OCI-LY1 (cell line): ENCODE measurements around the gene FAF1.

ENCODE experiments used
- H2AFZ ChIP-seq: fragments of 200-600 bp; sonication (generic), shearing (Covaris generic); 2 replicates; pipeline ENCODE4 v1.6.0; 2014; ENCODE audit warnings: antibody characterized with exemption, mild to moderate bottlenecking, low read length
- H3F3A ChIP-seq: fragments of 200-600 bp; sonication (generic), shearing (Covaris generic); 2 replicates; pipeline ENCODE4 v1.6.0; 2014; ENCODE audit warnings: mild to moderate bottlenecking, antibody characterized with exemption, low read length, moderate library complexity; ENCODE audit not compliant: insufficient read depth
- H3K27ac ChIP-seq: fragments of 200-600 bp; sonication (generic); 2 replicates; pipeline ENCODE4 v1.5.1; 2014; ENCODE audit warnings: low read length, mixed run types, mild to moderate bottlenecking, low read depth; ENCODE audit not compliant: poor library complexity, severe bottlenecking
- H3K27me3 ChIP-seq: fragments of 200-600 bp; sonication (generic); 2 replicates; pipeline ENCODE4 v1.6.0; 2014; ENCODE audit warnings: antibody characterized with exemption, mild to moderate bottlenecking, low read length, moderate library complexity; ENCODE audit not compliant: insufficient read depth
- H3K36me3 ChIP-seq: fragments of 200-600 bp; sonication (generic); 2 replicates; pipeline ENCODE4 v1.6.1; 2014; ENCODE audit warnings: mild to moderate bottlenecking, antibody characterized with exemption, low read length, moderate library complexity, mixed read lengths; ENCODE audit not compliant: insufficient read depth
- H3K4me1 ChIP-seq: fragments of 200-600 bp; sonication (generic); 2 replicates; pipeline ENCODE4 v1.5.1; 2014; ENCODE audit warnings: mild to moderate bottlenecking, low read length, moderate library complexity; ENCODE audit not compliant: insufficient read depth, severe bottlenecking
- H3K4me2 ChIP-seq: fragments of 200-600 bp; sonication (generic), shearing (Covaris generic); 2 replicates; pipeline ENCODE4 v1.6.1; 2014; ENCODE audit warnings: low read length
- H3K4me3 ChIP-seq: fragments of 200-600 bp; sonication (generic); 2 replicates; pipeline ENCODE4 v1.5.1; 2014; ENCODE audit warnings: low read length, low read depth, mild to moderate bottlenecking, mixed read lengths; ENCODE audit not compliant: poor library complexity, severe bottlenecking
- H3K79me2 ChIP-seq: fragments of 200-600 bp; shearing (Covaris generic); 2 replicates; pipeline ENCODE4 v1.6.1; 2016; ENCODE audit warnings: mixed run types, low read length, mixed read lengths; ENCODE audit not compliant: insufficient read depth
- H3K9ac ChIP-seq: fragments of 200-600 bp; sonication (generic), shearing (Covaris generic); 2 replicates; pipeline ENCODE4 v1.6.1; 2014; ENCODE audit warnings: mild to moderate bottlenecking, low read length, mixed read lengths
- H3K9me2 ChIP-seq: fragments of 200-600 bp; sonication (generic), shearing (Covaris generic); 2 replicates; pipeline ENCODE4 v1.6.1; 2014; ENCODE audit warnings: low read depth, mild to moderate bottlenecking, low read length, mixed read lengths
- H3K9me3 ChIP-seq: fragments of 200-600 bp; shearing (Covaris generic); 2 replicates; pipeline ENCODE4 v1.6.1; 2014; ENCODE audit warnings: low read length, mixed read lengths
- H4K20me1 ChIP-seq: fragments of 200-600 bp; sonication (generic), shearing (Covaris generic); 2 replicates; pipeline ENCODE4 v1.6.0; 2016; ENCODE audit warnings: mild to moderate bottlenecking, low read length; ENCODE audit not compliant: insufficient read depth
- EZH2 ChIP-seq: fragments of 200-600 bp; sonication (generic), shearing (Covaris generic); IDR thresholded peaks from 2 replicates; pipeline ENCODE4 v1.8.0; 2017; ENCODE audit warnings: borderline replicate concordance, mixed run types, mild to moderate bottlenecking, antibody characterized with exemption, low read length, moderate library complexity, mixed read lengths
- TF ChIP-seq, protein P1 (sequence below): fragments of 200-600 bp; sonication (generic), shearing (Covaris generic); IDR thresholded peaks from 2 replicates; pipeline ENCODE4 v1.5.1; 2017; ENCODE audit warnings: mild to moderate bottlenecking, antibody characterized with exemption, low read length, moderate library complexity, mixed read lengths

FAF1 gene

DNA sequence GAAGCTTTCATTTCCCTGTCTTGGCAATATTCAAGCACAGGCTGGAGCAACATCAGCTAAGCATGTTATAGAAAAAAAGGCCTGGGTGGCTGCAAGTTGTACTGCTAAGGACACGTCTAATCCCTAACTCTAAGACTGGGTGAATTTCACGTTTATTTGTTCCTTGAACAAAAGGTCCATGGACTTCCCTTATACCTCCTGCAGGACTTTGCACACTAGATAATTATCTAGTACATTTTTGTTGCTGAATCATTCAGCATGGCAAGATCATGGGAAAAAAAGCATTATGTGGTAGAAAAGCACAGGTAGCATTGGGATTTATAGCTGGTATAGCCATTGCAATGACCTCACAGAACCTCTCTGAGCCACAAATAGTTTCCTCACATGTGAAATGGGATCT lies 406.1 kb downstream of the FAF1 start:
- Histone ChIP-seq H3K27ac (no peak overlapping the region), H3F3A (no peaks in the 10 kb centered on the region), H3K27me3 (no peaks in the 10 kb centered on the region), H3K79me2 (no peaks in the 10 kb centered on the region), H3K4me1 (no peaks in the 10 kb centered on the region), H3K36me3 (no peaks in the 10 kb centered on the region), H3K4me3 (no peak overlapping the region), H3K4me2 (no peak overlapping the region), H4K20me1 (no peaks in the 10 kb centered on the region), H2AFZ (no peak overlapping the region), H3K9me3 (no peaks in the 10 kb centered on the region), H3K9ac (no peak overlapping the region), H3K9me2 (no peaks in the 10 kb centered on the region)
- no peak for TF ChIP-seq EZH2
- TF ChIP-seq, protein P1, sequence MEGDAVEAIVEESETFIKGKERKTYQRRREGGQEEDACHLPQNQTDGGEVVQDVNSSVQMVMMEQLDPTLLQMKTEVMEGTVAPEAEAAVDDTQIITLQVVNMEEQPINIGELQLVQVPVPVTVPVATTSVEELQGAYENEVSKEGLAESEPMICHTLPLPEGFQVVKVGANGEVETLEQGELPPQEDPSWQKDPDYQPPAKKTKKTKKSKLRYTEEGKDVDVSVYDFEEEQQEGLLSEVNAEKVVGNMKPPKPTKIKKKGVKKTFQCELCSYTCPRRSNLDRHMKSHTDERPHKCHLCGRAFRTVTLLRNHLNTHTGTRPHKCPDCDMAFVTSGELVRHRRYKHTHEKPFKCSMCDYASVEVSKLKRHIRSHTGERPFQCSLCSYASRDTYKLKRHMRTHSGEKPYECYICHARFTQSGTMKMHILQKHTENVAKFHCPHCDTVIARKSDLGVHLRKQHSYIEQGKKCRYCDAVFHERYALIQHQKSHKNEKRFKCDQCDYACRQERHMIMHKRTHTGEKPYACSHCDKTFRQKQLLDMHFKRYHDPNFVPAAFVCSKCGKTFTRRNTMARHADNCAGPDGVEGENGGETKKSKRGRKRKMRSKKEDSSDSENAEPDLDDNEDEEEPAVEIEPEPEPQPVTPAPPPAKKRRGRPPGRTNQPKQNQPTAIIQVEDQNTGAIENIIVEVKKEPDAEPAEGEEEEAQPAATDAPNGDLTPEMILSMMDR: no peak

DNA sequence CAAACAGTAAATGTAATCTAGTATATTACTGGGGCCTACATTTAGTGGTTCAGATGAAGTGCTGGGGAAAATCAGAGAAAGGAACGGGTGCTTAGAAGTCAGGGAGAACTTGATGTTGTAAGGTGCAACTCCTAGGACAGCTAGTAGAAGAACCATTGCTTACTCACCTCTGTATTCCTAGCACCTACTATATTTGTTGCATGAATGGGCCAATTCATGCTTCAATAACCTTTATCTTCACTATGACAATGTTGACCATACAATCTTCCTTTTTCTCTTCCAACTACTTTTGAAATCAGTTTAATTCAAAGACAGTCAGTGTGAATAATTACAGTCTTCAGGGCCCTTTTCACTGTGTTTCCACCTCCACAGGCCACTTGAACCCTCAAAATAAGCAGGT lies 411.8 kb downstream of the FAF1 start:
- no peaks in the 10 kb centered on the region for H3K79me2 ChIP-seq
- H3K9me3 ChIP-seq: no peaks in the 10 kb centered on the region
- no peak overlapping the region for H2AFZ ChIP-seq
- H3K9ac ChIP-seq: no peak overlapping the region
- peaks cover 4% of the 10 kb centered on the region; the same call in 1 of the 2 replicates for H3K36me3 ChIP-seq
- no peak overlapping the region for H3K27ac ChIP-seq
- H3F3A ChIP-seq: no peaks in the 10 kb centered on the region; the same call in 1 of the 2 replicates
- no peaks in the 10 kb centered on the region for H3K27me3 ChIP-seq
- no peaks in the 10 kb centered on the region for H3K4me1 ChIP-seq
- no peaks in the 10 kb centered on the region for H4K20me1 ChIP-seq
- TF ChIP-seq, protein P1: no peak
- no peak overlapping the region for H3K4me3 ChIP-seq
- H3K4me2 ChIP-seq: no peak overlapping the region
- H3K9me2 ChIP-seq: no peaks in the 10 kb centered on the region

DNA sequence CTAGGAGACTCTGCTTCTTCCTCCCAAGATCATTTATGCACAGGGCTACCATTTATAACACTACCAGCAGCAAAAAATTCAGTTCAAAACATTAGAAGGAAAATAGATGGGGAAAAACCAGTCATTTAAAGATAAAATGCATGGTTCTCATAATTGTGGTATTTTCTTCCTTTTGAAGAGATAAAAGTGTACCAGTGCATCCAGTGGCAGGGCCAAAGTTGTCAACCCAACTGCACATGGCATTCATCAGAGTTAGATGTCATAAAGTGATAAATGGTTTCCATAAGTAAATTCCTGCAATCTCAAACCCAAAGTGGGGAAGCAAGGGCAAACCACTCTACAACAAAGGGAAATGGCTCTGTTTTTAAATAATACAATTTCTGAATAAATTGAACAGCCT lies 417.7 kb downstream of the FAF1 start:
- Histone ChIP-seq H3K9me3 (no peaks in the 10 kb centered on the region), H3K4me3 (no peak overlapping the region), H3K36me3 (peaks cover 15% of the 10 kb centered on the region; the same call in 1 of the 2 replicates), H3K9ac (no peak overlapping the region), H3K27ac (no peak overlapping the region), H3K4me2 (no peak overlapping the region), H3K27me3 (no peaks in the 10 kb centered on the region), H4K20me1 (no peaks in the 10 kb centered on the region), H3F3A (no peaks in the 10 kb centered on the region; the same call in none of the 2 replicates), H3K9me2 (no peaks in the 10 kb centered on the region), H2AFZ (no peak overlapping the region), H3K79me2 (no peaks in the 10 kb centered on the region), H3K4me1 (no peaks in the 10 kb centered on the region)
- TF ChIP-seq EZH2: no peak
- TF ChIP-seq, protein P1: no peak
